OCI-LY7 (cell line): ENCODE measurements around the gene LCN9. TPM values are rescaled to one million over a fixed set of nuclear protein-coding genes. Genes with fewer than 3 reads are reported as not detected.

ENCODE experiments used
- BruUV-seq: library from RNA; stranded (reverse); fragments of 400-500 nt; replicated peaks from 2 replicates; lab custom pipeline; 2021; lab: Mats Ljungman, UMichigan
- CTCF ChIA-PET: fragments of 300-600 bp; sonication (Branson Sonifier 250); formaldehyde crosslinking; loops from one replicate; lab custom pipeline; 2022; ENCODE audit warnings: antibody characterized with exemption; ENCODE audit not compliant: unreplicated experiment; lab: Charles Lee
- POLR2A ChIA-PET: fragments of 300-600 bp; sonication (Branson Sonifier 250); formaldehyde crosslinking; loops from one replicate; lab custom pipeline; 2022; ENCODE audit warnings: antibody characterized with exemption; lab: Charles Lee
- DNase-seq: peaks from one replicate; pipeline ENCODE4 v3.0.0-alpha.2; 2015; ENCODE audit warnings: low spot score
- H2AFZ ChIP-seq: fragments of 200-600 bp; sonication (generic), shearing (Covaris generic); 2 replicates; pipeline ENCODE4 v1.6.1; 2014; ENCODE audit warnings: mild to moderate bottlenecking, antibody characterized with exemption, low read length, moderate library complexity
- H3K27ac ChIP-seq: fragments of 200-600 bp; sonication (generic); 2 replicates; pipeline ENCODE4 v1.5.1; 2014; ENCODE audit warnings: mixed run types, low read depth, mild to moderate bottlenecking, moderate library complexity, low read length, inconsistent platforms; ENCODE audit not compliant: poor library complexity, severe bottlenecking
- H3K36me3 ChIP-seq: fragments of 200-600 bp; sonication (generic); 2 replicates; pipeline ENCODE4 v1.6.1; 2014; ENCODE audit warnings: mild to moderate bottlenecking, antibody characterized with exemption, low read length, moderate library complexity, mixed read lengths; ENCODE audit not compliant: insufficient read depth
- H3K4me1 ChIP-seq: fragments of 200-600 bp; sonication (generic); 2 replicates; pipeline ENCODE4 v1.5.1; 2014; ENCODE audit warnings: mild to moderate bottlenecking, low read length; ENCODE audit not compliant: insufficient read depth, poor library complexity, severe bottlenecking
- H3K4me2 ChIP-seq: fragments of 200-600 bp; sonication (generic); 2 replicates; pipeline ENCODE4 v1.6.1; 2014; ENCODE audit warnings: mild to moderate bottlenecking, low read length
- H3K4me3 ChIP-seq: fragments of 200-600 bp; sonication (generic); 2 replicates; pipeline ENCODE4 v1.5.1; 2014; ENCODE audit warnings: mild to moderate bottlenecking, low read depth, low read length; ENCODE audit not compliant: poor library complexity, severe bottlenecking
- H3K79me2 ChIP-seq: fragments of 200-600 bp; sonication (generic); 2 replicates; pipeline ENCODE4 v1.6.1; 2016; ENCODE audit warnings: low read depth, mild to moderate bottlenecking, low read length, moderate library complexity, mixed read lengths; ENCODE audit not compliant: insufficient read depth
- H3K9me2 ChIP-seq: fragments of 200-600 bp; sonication (generic); 2 replicates; pipeline ENCODE4 v1.6.1; 2016; ENCODE audit warnings: mild to moderate bottlenecking, low read length, mixed read lengths; ENCODE audit not compliant: insufficient read depth
- H3K9me3 ChIP-seq: fragments of 200-600 bp; sonication (generic); 2 replicates; pipeline ENCODE4 v1.6.1; 2014; ENCODE audit warnings: mild to moderate bottlenecking, mixed run types, low read length, mixed read lengths
- H4K20me1 ChIP-seq: fragments of 200-600 bp; sonication (generic); 2 replicates; pipeline ENCODE4 v1.6.1; 2014; ENCODE audit warnings: mild to moderate bottlenecking, antibody characterized with exemption, low read length, moderate library complexity, mixed read lengths; ENCODE audit not compliant: insufficient read depth
- CTCF ChIP-seq: fragments of 200-600 bp; sonication (generic); conservative IDR thresholded peaks from 2 replicates; pipeline ENCODE4 v1.5.1; 2014; ENCODE audit warnings: mild to moderate bottlenecking, antibody characterized with exemption, low read length, moderate library complexity, mixed read lengths
- EZH2phosphoT487 ChIP-seq: fragments of 200-600 bp; sonication (generic); IDR thresholded peaks from 2 replicates; pipeline ENCODE4 v1.6.1; 2018; ENCODE audit warnings: low read depth, borderline replicate concordance, mild to moderate bottlenecking, mixed run types, antibody characterized with exemption, low read length, moderate library complexity, mixed read lengths
- intact Hi-C: fragments of 100-400 bp; cut with micrococcal nuclease; formaldehyde crosslinking; loops from one replicate; pipeline ENCODE4 v1.10.0; 2022; ENCODE audit not compliant: unreplicated experiment
- total RNA-seq, 2 experiments: library from RNA; depleted of rRNA in 1 of 2; stranded (reverse); fragments of >200 nt in 1 of 2; shearing (Covaris generic) in 1 of 2; gene quantifications; 2 replicates each; pipeline ENCODE4 v1.2.3, GENCODE V29; 2014 to 2022

The LCN9 gene
- total RNA-seq, 2 experiments from 2014 or later, result not detected

GRCh38 chr9:135669616-135670285 lies 6.6 kb downstream of the LCN9 start:
- Histone ChIP-seq H3K9me3 (no peaks in the 10 kb centered on the region), H2AFZ (no peak overlapping the region), H3K9me2 (no peaks in the 10 kb centered on the region), H3K4me3 (no peak overlapping the region), H3K36me3 (no peaks in the 10 kb centered on the region), H3K4me2 (no peak overlapping the region), H3K79me2 (no peaks in the 10 kb centered on the region), H3K27ac (no peak overlapping the region), H4K20me1 (no peaks in the 10 kb centered on the region), H3K4me1 (no peaks in the 10 kb centered on the region)
- ChIA-PET POLR2A (no interaction called here), CTCF (interaction anchor here (0.6 kb wide), 1 partner anchor 883 kb away, joined by 3 read pairs; no protein-coding TSS in a partner anchor)
- intact Hi-C loops, result no loop called here
- DNase-seq, result no peak
- TF ChIP-seq CTCF (no peak), EZH2phosphoT487 (no peak)
- no TSS peak for BruUV-seq

- Histone ChIP-seq H3K79me2 (no peaks in the 10 kb centered on the region), H3K4me2 (no peak overlapping the region), H4K20me1 (no peaks in the 10 kb centered on the region), H3K27ac (no peak overlapping the region), H2AFZ (no peak overlapping the region), H3K9me3 (no peaks in the 10 kb centered on the region), H3K9me2 (no peaks in the 10 kb centered on the region), H3K4me3 (no peak overlapping the region), H3K36me3 (no peaks in the 10 kb centered on the region), H3K4me1 (no peaks in the 10 kb centered on the region)
- no peak for DNase-seq
- no peak for TF ChIP-seq CTCF
- ChIA-PET POLR2A (no interaction called here), CTCF (no interaction called here)
- BruUV-seq, result no TSS peak
- intact Hi-C loops, result no loop called here
Measured at GRCh38 chr9:135670721-135671590, 7.8 kb downstream of the LCN9 start.
